Urothelium cell line (cell line): ENCODE results near the gene OR52J3.

ENCODE experiments used
- DNase-seq: peaks from one replicate; pipeline ENCODE4 v3.0.0; 2011; ENCODE audit warnings: low spot score, mixed read lengths
- FAIRE-seq: peaks from 2 replicates; lab custom pipeline; 2011; peaks lifted over from hg19 to GRCh38; lab: Jason Lieb, UNC

Gene OR52J3

DNA sequence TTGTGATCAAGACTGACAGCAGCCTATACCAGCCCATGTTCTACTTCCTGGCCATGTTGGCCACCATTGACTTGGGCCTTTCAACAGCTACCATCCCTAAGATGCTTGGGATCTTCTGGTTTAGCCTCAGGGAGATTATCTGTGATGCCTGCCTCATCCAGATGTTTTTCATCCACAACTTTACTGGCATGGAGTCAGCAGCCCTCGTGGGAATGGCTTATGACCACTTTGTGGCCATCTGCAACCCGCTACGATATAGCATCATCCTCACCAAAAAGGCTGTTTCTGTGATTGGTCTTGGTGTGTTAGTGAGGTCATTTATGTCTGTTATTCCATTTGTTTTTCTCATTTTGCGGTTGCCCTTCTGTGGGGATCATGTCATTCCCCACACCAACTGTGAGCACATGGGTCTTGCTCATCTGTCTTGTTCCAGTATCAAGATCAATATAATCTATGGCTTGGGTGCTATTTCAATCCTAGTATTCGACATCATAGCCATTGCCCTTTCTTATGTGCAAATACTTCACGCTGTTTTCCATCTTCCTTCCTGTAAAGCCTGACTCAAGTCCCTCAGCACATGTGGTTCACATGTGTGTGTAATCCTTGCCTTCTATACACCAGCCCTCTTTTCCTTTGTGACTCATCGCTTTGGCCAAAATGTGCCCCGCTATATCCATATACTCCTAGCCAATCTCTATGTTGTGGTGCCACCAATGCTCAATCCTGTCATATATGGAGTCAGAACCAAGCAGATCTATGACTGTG lies 46.7 kb downstream of the OR52J3 start:
- FAIRE-seq = no peak
- DNase-seq = no peak

DNA sequence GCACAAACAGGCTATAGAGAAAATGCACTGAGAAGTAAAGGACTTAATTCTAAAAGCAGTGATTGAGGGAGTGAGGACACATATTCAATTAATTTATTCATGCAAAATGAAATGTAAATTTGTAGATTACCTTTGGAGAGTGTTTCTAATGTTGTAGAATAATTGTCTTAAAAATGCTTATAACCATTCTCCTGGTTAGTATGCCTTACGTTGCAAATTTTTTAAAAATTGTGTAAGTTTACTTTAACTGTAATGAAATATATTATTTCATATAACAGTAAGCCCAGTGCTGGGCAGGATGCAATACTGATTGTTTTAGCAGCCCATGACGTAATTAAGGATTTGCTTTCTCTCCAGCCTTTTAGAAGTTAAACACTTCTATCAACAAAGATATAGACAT lies 49.7 kb downstream of the OR52J3 start:
- no peak for DNase-seq
- no peak for FAIRE-seq
